ENCODE measurements around the gene ARHGAP23. TPM values are rescaled to one million over a fixed set of nuclear protein-coding genes. Genes with fewer than 3 reads are reported as not detected.

Gene ARHGAP23
- total RNA-seq, 1 experiment from 2014 or later, result 129 TPM

DNA sequence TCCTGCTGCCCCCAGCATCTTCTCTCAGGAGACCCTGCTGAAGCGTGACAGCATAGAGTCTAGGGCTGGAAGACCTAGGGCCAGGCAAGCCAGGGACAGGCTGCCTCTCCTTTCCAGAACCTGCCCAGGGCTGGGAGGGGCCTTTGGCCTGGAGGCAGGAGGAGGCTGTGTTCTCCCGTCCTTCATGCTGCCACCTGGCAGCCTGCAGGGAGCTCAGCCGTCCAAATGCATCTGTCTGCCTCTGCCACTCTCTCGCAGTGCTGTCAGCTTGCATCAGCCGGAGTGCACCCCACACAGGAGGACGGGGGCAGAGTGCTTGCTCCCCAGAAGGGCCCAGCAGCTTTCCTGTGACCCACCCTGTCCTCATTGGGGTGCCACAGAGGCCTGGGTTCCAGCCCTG lies 31.3 kb downstream of the ARHGAP23 start:
- H3K4me3 ChIP-seq, result no peak overlapping the region
- H3K9me3 ChIP-seq (ENCODE audit: insufficient read depth, low read depth), result no peaks in the 10 kb centered on the region
- H4K20me1 ChIP-seq (ENCODE audit: insufficient read depth), result peaks cover 28% of the 10 kb centered on the region
- TF ChIP-seq, protein P1, sequence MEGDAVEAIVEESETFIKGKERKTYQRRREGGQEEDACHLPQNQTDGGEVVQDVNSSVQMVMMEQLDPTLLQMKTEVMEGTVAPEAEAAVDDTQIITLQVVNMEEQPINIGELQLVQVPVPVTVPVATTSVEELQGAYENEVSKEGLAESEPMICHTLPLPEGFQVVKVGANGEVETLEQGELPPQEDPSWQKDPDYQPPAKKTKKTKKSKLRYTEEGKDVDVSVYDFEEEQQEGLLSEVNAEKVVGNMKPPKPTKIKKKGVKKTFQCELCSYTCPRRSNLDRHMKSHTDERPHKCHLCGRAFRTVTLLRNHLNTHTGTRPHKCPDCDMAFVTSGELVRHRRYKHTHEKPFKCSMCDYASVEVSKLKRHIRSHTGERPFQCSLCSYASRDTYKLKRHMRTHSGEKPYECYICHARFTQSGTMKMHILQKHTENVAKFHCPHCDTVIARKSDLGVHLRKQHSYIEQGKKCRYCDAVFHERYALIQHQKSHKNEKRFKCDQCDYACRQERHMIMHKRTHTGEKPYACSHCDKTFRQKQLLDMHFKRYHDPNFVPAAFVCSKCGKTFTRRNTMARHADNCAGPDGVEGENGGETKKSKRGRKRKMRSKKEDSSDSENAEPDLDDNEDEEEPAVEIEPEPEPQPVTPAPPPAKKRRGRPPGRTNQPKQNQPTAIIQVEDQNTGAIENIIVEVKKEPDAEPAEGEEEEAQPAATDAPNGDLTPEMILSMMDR (conservative IDR thresholded peaks at IDR 0.05), result no peak
- no peak overlapping the region for H3K4me2 ChIP-seq
- H3K9me2 ChIP-seq (ENCODE audit: insufficient read depth), result no peaks in the 10 kb centered on the region
- H3K36me3 ChIP-seq (ENCODE audit: low read depth), result no peaks in the 10 kb centered on the region
- no TSS peak for BruUV-seq (replicated peaks)
- H3K27me3 ChIP-seq (ENCODE audit: insufficient read depth, low read depth), result no peaks in the 10 kb centered on the region
- POLR2A ChIA-PET (ENCODE audit: unreplicated experiment), result no interaction called here
- peaks cover 22% of the 10 kb centered on the region for H3K4me1 ChIP-seq (replicated peaks; ENCODE audit: insufficient read depth)
- intact Hi-C loops (cut with micrococcal nuclease; ENCODE audit: unreplicated experiment), result no loop called here
- no peak overlapping the region for H3K27ac ChIP-seq
- no peak overlapping the region for H2AFZ ChIP-seq
- no peak for DNase-seq
- peaks cover 29% of the 10 kb centered on the region for H3K79me2 ChIP-seq (ENCODE audit: low read depth)
- H3F3A ChIP-seq (ENCODE audit: insufficient read depth, low read depth), result peaks cover 18% of the 10 kb centered on the region
- CTCF ChIA-PET, result no interaction called here

DNA sequence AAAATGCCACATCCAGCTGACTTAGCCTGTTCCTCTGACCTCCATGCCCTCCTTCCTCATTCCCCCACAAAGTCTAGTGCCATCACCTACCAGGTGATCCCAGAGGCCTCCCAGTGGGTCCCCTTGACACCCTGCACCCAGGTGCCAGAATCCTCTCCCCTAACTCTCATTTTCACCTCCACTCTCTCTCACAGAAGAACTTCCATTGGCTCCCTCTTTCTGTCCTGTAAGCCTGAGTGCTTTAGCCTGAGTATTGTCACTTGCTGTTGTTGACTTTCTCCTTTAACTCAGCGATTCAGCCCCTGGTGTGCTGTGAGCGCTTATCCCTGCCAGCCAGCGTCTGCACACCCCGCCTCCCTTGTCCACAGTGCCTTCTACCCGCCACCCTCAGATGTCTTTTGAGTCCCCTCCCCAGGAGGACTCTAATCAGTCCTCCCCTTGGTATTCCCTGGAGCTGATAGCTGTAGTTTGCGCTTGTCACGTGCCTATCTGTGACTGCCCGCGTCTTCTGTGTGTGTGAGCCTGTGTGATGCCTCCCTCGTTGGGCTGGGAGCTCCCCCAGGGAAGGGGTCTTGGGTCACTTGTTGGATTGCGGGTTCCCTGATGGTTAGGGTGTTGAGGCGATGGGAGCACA lies 31.9 kb downstream of the ARHGAP23 start:
- Histone ChIP-seq H3K4me2 (no peak overlapping the region), H2AFZ (no peak overlapping the region), H3K36me3 (ENCODE audit: low read depth) (no peaks in the 10 kb centered on the region), H3K27ac (no peak overlapping the region), H3K4me1 (replicated peaks; ENCODE audit: insufficient read depth) (peaks cover 15% of the 10 kb centered on the region), H3K79me2 (ENCODE audit: low read depth) (peaks cover 23% of the 10 kb centered on the region), H3K9me2 (ENCODE audit: insufficient read depth) (no peaks in the 10 kb centered on the region), H3K27me3 (ENCODE audit: insufficient read depth, low read depth) (no peaks in the 10 kb centered on the region), H3F3A (ENCODE audit: insufficient read depth, low read depth) (peaks cover 13% of the 10 kb centered on the region; the same call in 1 of the 2 replicates), H3K4me3 (no peak overlapping the region), H4K20me1 (ENCODE audit: insufficient read depth) (peaks cover 21% of the 10 kb centered on the region), H3K9me3 (ENCODE audit: insufficient read depth, low read depth) (no peaks in the 10 kb centered on the region)
- POLR2A ChIA-PET (ENCODE audit: unreplicated experiment), result no interaction called here
- no peak for TF ChIP-seq EZH2 (IDR thresholded peaks at IDR 0.05; ENCODE audit: low read depth)
- TF ChIP-seq, protein P1 (conservative IDR thresholded peaks at IDR 0.05), result no peak
- no TSS peak for BruUV-seq (replicated peaks)
- CTCF ChIA-PET, result no interaction called here
- DNase-seq, result no peak
- intact Hi-C loops (cut with micrococcal nuclease; ENCODE audit: unreplicated experiment), result no loop called here

GRCh38 chr17:38460716-38461630 lies 32.7 kb downstream of the ARHGAP23 start:
- Histone ChIP-seq H3F3A (ENCODE audit: insufficient read depth, low read depth) (peaks cover 9% of the 10 kb centered on the region; the same call in 1 of the 2 replicates), H2AFZ (no peak overlapping the region), H4K20me1 (ENCODE audit: insufficient read depth) (peaks cover 20% of the 10 kb centered on the region), H3K4me2 (no peak overlapping the region), H3K4me1 (replicated peaks; ENCODE audit: insufficient read depth) (peaks cover 8% of the 10 kb centered on the region), H3K9me3 (ENCODE audit: insufficient read depth, low read depth) (no peaks in the 10 kb centered on the region), H3K27ac (no peak overlapping the region), H3K9me2 (ENCODE audit: insufficient read depth) (no peaks in the 10 kb centered on the region), H3K36me3 (ENCODE audit: low read depth) (no peaks in the 10 kb centered on the region), H3K79me2 (ENCODE audit: low read depth) (peaks cover 16% of the 10 kb centered on the region), H3K27me3 (ENCODE audit: insufficient read depth, low read depth) (no peaks in the 10 kb centered on the region), H3K4me3 (no peak overlapping the region)
- intact Hi-C loops (cut with micrococcal nuclease; ENCODE audit: unreplicated experiment), result no loop called here
- ChIA-PET POLR2A (ENCODE audit: unreplicated experiment) (interaction anchor here (0.6 to 0.8 kb wide), 2 partner anchors 9 to 10 kb away, joined by 6 to 11 read pairs; no protein-coding TSS in a partner anchor), CTCF (no interaction called here)
- DNase-seq, result no peak
- no TSS peak for BruUV-seq (replicated peaks)
- TF ChIP-seq, protein P1 (conservative IDR thresholded peaks at IDR 0.05), result no peak
- no peak for TF ChIP-seq EZH2 (IDR thresholded peaks at IDR 0.05; ENCODE audit: low read depth)
